NCI-H1092 treated with DMSO at 0.1 percent for 48 hours (cell line): Measurements from ENCODE around the gene LRRC8B.
"Not testable (repeated sequence)": the region's sequence is repeated elsewhere in the genome, so short reads cannot be mapped to it uniquely, and the experiment has no call there.

ENCODE experiments used
- DNase-seq: peaks from one replicate; lab custom pipeline; 2025; lab: John Stamatoyannopoulos, UW

LRRC8B gene

DNA sequence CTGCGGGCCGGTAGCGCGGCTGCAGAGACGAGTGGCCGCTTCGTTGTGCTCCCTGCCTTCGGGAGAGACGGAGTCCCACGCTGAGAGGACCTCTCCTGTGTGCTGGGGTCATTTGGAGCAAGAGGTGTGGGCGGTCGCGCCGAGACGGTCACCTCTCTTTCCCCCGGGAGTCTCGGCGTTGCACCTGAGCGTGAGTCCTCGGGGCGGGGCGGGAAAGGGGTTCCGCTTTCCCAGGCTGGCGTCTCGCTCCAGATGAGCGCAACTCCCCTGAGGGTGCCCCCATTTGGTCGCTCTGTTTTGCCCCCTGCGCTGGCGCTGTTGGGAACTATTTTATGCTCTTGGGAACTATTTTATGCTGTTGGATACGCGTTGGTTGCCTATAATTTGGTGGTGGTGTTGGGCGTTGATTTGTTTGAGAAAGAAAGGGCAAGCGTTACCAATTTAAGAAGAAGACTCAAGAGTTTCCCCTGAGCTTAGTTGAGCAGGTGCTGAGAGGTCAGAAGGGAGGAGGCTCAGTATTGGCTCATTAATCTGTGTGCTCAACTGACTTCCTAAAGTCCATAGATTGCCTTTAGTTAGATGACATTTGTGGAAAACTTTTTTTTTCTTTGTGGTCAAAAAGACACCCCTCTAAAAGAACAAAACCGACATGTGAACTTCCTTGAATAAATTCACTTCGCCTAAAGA lies 683 bp downstream of the LRRC8B start:
- peak; percentile 48 for DNase-seq

DNA sequence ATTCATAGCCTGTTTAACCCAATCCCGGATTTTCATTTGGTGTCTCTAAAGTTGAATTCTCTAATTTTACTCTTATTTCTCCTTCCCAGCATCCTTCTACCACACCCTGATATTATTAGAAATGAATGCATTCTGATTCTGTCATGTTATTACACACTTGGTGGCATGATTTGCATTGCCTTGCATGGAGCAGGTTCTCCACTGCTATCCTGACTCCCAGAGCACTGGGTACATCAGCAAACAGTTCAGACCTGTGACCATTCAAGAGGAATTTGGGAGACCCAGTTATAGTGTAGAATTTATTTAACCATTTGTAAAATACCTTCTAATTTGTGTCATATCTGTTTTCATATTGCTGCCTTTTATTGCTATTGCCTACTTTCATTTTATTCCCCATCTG lies 2.6 kb downstream of the LRRC8B start:
- no peak for DNase-seq

DNA sequence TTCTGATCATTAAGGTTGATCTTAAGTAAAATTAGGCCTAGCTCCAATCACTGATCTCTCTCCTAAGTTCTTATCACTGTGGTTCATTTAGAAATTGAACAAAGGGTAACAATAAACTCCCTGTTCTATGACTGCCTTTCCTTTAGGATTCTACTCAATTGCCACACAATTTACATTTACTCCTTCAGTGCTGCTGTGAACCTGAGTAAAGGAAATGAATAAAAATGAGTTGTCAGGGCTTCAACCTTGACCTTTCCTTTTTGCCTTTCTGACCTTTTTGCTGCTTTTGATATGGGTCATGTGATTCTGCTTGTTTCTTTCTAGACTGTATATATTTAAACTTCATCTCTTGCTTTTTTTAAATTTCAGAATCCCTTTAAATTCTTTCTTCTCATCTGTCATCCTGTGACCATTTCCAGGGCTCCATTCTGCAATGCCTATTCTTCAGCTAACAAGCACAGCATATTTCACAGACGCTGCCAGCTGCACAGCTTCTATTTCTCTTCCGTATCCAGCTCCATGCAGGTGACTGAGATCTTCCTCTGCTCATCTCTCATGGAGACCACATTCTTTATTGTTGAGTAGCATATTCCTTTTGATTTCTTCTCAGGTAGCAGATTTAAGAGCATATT lies 3.2 kb downstream of the LRRC8B start:
- no peak for DNase-seq

DNA sequence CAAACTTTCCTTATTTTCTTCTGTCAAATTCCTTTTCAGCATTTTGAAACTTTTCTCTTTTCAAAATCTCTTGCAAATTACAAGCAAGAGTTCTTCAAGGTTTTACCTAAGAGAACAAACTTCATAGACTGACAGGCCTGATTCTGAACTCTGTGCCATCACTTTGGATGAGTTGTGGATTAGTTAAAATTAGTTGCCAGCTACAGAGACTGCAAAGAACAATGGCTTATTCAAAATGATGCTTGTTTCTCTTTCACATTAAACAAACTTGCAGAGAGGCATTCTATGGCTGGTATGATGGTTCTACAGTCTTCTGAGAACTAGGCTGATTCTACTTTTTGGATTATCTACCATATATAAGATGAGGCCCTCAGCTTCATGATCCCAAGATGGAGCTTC lies 3.8 kb downstream of the LRRC8B start:
- DNase-seq = no peak

GRCh38 chr1:89529196-89529595 lies 4.6 kb downstream of the LRRC8B start:
- DNase-seq = no peak

DNA sequence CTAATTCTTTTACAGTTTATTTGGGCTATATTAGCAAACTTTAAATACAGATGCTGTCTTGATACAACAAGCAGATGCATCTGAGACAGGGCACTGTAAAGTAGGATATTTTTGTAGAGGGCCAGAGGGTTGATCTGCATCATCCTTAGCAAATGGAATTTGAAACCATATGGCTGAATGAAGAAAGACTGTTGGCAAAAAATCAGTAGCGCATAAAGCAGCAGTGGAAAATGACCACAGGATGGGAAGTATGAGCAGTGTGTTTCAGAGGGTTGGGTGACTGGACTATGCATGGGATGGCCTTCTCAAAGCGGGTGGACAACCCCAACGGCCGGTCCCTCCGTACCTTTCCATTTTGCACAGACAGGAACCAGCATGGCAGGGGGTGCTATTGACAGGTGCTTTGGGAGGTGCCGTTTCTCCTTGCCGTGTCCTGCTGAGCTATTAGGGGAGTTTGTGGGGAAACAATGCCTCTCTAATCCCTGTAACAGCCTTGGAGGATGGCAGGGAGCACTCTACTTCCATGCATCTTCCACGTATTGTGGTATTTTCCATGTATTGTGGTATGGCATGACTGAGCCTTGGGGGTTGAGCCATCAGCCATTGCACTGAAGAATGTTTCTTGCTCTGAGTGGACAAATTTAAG lies 5.9 kb downstream of the LRRC8B start:
- DNase-seq = no peak

DNA sequence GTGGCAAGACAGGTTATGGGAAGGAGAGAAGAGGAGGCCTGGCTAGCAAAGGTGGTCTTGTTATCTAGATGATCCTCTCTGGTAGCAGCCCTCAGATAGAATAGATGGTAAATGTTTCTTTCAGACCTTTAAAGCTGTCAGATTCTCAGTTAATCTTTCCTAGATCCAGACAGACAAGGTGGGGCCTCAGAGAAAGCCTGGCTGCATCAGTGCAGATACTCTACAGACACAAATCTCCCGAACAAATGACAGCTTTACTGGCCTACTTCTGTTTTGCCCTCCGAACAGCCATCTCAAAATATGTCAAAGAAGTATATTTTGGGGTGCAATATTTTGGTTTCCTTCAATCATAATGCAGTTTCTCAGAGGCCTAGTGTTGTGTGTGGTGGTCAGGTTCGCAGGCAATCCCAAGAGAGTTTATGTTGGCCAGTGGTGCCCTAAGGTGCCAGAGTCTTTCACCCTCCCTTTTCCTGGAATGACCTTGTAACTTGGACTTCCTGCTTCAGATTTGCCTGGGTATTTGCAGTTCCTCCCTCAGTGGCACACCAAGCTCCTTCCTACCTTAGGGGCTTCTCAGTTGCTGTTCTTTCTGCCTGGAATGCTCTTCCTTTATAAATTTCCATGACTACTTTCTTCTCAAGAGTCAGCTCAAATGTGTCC lies 7.0 kb downstream of the LRRC8B start:
- no peak for DNase-seq

GRCh38 chr1:89532228-89532627 lies 7.6 kb downstream of the LRRC8B start:
- DNase-seq = no peak

DNA sequence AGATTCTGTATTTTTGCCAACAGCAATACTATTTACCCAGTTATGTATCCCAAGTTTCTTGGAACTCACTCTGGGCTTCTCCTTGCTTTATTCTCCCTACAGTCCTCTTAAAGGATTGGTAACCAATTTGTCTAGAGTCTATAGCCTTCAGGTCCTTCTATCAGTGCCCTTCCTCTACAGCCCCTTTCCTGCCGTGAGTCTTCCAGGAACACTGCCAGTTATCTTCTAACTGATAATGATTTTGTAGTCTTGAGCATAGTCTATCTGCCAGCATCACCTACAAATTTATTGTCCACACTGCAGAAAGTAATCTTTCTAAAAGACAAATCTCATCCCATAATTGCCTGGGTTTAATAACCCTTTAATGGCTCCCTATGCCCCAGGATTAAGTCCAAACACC lies 8.2 kb downstream of the LRRC8B start:
- DNase-seq = no peak

- no peak for DNase-seq
These were observed 10.9 kb downstream of the LRRC8B start for GRCh38 chr1:89535537-89535936.

DNA sequence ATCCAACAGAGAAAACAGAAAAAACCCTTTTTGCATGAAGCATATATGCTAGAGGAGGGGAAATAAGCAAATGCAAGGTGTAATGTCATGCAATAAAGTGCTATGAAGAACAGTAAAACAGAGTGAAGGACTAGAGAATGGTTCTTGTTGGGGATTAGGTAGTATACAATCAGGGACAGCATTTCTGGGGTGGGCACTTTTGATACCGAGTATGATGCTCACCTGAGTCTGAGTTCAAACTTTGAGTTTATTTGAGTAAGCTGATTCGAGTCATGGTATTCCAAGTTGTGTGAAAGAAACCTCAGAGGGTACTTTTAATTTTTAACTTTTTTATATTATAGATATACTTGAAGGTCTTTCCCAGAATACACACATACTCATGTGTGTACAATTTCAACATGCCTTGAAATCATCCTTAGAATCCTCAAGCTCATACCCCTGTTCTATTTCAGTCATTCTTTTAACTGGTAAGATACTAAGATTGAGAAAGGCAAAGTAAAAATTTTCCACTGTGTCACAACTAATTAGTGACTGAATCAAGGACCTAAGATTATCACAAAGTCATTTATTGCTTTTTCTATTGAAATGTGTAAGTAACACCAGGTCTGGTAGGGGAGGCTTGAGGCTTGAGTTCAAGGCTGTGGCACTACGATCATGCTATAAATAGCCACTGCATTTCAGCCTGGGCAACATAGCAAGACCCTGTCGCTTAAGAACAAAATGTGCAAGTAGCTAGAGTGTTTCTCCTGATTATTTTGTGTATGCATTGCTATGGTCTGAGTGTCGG lies 12.1 kb downstream of the LRRC8B start:
- DNase-seq = no peak

DNA sequence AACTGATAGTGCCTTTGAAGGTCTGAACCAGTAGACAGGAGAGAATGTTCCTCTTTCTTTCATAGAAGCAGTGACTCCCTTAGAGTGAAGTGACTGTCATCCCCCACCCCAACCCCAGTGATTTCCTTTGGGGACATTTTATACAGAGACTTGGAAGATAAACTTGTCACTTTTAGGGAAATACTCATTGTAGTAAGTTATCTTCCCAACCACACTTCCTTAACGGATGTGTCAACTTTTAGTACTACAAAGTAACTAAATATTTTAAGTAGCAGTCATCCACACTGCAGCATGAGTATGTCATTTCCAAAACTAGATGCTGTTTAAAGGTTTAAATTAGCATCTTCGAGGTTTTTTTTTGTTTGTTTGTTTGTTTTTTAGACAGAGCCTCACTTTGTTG lies 13.7 kb downstream of the LRRC8B start:
- DNase-seq = no peak

DNA sequence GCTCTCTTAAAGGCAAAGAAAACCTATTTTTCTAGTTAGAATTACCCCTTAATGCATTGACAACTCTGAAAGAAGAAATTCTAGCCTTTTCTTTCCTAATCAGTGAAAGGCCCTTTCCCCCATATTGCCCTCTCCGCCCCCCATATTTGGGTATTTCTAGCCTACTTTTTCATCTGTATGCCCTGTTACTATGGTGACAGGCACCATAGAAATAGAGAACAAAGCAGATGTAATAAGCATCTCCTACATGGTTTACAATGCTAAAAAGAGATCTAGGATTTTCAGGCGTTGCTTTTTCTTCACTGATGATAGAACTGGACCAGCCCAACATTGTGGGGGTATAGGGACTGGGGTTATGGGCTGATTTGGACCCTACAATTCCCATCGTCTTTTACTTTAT lies 14.5 kb downstream of the LRRC8B start:
- DNase-seq = no peak

DNA sequence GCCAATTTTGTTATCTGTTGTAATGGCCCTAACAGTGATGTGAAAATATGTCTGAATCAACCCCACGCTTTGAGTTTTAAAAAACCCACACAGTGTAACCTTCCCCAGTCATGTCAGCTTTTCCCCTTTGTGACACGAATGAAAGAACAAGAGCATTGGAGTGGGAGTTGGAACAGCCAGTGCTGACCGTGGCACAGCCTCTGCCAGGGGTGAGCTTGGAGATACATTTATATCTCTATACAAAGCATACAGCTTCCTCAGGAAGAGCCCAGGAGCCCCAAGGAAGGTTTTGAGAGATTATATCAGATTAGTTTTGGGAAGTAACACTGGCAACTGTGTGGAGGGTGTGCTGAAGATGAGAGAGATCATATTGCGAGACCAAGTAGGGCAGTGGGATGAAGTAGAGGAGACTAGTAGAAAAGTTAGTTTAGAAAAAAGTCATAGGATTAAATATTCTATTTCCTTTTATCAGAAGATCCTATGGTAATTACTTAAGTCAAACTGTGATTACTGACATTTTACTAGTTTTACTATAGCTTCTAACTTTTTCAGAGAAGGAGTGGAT lies 15.9 kb downstream of the LRRC8B start:
- no peak for DNase-seq

GRCh38 chr1:89542345-89542744 lies 17.7 kb downstream of the LRRC8B start:
- DNase-seq = no peak

- not testable (repeated sequence) for DNase-seq
These were observed 19.0 kb downstream of the LRRC8B start for GRCh38 chr1:89543632-89544031.

GRCh38 chr1:89545264-89546038 lies 20.8 kb downstream of the LRRC8B start:
- DNase-seq = no peak

- DNase-seq = no peak
These were observed 21.7 kb downstream of the LRRC8B start for GRCh38 chr1:89546082-89546889.

DNA sequence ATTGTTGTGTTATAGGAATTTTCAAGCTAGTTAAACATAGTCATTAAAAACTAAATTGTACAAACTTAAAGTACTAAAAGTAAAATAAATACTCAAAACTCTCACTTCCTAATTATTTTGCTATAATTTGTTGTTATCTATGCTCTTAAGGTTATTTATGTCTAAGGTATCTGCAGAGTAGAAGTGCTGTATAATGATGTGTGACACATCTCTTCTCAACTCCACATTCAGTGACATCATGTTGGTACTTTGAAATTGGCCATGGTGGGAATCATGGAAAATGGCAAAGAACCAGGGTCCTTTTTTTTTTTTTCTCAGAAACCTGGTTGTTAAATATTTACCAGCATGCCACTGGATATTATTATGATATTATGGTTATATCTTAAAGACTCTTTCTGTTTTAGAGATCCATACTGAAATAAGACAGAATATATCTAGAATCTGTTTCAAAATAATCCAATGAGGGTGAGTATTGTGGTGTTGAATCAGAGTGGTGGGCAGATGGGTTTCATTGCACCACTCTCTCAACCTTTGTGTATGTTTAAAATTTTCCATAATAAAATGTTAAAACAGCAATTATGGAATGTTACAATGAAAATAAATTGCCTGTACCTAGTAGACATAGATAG lies 22.4 kb downstream of the LRRC8B start:
- DNase-seq = no peak
